SU-DHL-6 (cell line): ENCODE measurements around the gene VAMP1.
"Not testable (repeated sequence)": the region's sequence is repeated elsewhere in the genome, so short reads cannot be mapped to it uniquely, and the experiment has no call there.

ENCODE experiments used
- CTCF ChIP-seq: fragments of 200-600 bp; sonication (generic); IDR thresholded peaks from one replicate; pipeline ENCODE4 v1.5.1; 2017; ENCODE audit warnings: antibody characterized with exemption, mild to moderate bottlenecking, low read length, moderate library complexity; ENCODE audit not compliant: insufficient read depth, poor library complexity, severe bottlenecking
- EZH2phosphoT487 ChIP-seq: fragments of 200-600 bp; sonication (generic), shearing (Covaris generic); conservative IDR thresholded peaks from 2 replicates; pipeline ENCODE4 v1.6.1; 2018; ENCODE audit warnings: mild to moderate bottlenecking, antibody characterized with exemption, low read length, moderate library complexity, mixed read lengths

- not testable (repeated sequence) for TF ChIP-seq CTCF, EZH2phosphoT487
Observed at GRCh38 chr12:6427796-6428195, 42.7 kb downstream of the VAMP1 start.
